ENCODE data around the gene PIK3AP1.
"Not testable (repeated sequence)": the region's sequence is repeated elsewhere in the genome, so short reads cannot be mapped to it uniquely, and the experiment has no call there.

Gene PIK3AP1

DNA sequence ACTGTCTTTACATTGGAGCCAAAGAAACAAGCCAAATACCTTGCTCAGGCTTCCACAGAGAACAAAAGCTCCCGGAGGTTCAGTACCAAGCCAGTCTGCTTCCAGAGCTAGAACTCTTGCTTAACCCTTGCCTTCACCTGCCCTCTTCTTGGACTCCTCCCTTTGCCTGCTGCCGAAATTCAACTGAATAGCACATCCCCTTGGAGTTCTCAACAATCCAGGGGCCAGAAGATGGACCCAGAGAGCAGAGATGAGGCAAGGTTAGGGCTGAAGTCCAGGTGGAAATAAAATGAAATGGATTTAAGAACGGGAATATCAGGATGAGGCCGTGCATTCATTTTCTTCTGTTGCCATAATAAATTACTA is 876 bp upstream of the PIK3AP1 start:
- no peak for DNase-seq

DNA sequence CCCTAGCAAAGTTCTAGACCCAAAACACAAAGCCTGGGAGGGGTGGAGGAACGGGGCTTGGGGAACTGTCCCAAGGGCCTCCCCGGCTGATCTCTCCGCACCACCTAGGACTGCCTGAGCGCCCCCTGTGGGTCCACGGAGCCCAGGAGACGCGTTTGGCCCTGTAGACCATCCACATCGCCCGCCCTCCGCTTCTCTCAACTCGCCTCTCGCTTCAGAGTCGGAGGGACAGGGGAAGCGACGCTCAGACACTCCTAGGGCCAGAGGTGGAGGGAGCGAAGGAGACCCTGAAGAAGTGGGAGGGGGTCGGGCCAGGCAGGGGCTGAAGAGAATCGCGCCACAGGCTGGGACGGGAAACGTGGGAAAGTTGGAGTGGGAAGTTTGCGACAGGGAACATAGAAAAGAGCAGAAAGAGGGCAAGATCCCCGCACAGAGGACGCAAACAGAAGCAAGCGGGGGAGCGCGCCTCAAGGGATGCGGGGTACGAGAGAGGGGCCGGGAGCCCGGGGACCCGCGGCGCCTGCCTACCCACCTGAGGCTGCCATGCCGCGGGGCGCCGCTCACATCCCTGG is 378 bp downstream of the PIK3AP1 start:
- peak in 1 of 2 experiments; percentile 11 for DNase-seq

GRCh38 chr10:96719200-96719599 is 1.1 kb downstream of the PIK3AP1 start:
- peak in 1 of 2 experiments; percentile 21 for DNase-seq

DNA sequence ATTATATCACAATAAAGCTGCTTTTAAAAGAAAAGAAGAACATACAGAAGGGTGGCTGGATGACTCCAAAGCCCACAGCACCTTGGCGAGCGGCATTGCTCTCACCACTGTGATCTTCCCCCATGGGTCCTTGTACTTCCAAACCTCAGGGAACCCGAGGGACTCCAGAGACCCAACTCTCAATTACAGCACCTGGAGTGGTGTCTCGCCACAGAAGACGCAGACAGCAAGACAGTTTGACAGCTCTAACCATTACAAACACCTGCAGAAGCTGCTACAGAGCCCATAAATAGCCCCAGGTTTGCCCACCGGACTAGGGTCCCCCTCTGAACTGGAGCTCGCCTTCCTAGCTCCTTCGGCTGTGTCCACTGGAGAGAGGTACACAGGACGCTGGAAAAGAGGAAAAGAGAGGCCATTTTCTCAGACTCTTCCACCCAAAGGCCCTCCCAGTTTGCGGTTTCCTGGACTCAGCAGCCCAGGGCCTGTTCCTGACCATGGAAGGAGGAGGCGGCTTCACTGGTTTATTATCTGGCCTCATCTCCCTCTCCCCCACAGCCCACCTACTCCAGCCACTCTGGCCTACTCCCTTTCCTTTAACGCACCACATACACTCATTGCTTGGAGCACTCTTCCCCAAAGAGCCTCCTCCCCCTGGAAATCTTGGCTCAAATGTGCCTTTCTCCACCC is 1.9 kb downstream of the PIK3AP1 start:
- no peak for DNase-seq

- DNase-seq, result no peak
Observed at GRCh38 chr10:96716390-96716789, 3.9 kb downstream of the PIK3AP1 start.

DNA sequence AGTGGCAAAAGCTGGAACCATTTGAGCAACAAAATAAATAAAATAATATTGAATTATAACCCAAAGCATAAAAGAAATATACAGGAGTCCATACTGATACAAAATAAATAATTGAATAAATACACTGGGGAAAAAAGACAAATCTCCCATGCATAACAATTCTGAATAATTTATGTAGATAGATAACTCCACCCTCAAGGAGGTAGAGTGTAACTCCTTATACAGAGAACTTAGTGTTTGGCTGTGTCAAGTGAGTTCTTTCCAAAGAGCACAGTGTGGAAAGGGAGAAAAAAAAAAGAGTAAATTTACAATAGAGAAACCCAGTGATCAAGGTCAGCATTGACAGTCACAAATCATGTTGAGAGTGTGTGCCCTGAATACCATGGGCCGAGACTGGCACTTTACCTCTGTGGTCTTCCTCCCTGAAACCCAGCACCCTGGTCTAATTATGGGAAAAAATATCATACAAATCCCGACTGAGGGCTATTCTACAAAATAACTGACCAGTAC is 5.5 kb downstream of the PIK3AP1 start:
- DNase-seq, result no peak

DNA sequence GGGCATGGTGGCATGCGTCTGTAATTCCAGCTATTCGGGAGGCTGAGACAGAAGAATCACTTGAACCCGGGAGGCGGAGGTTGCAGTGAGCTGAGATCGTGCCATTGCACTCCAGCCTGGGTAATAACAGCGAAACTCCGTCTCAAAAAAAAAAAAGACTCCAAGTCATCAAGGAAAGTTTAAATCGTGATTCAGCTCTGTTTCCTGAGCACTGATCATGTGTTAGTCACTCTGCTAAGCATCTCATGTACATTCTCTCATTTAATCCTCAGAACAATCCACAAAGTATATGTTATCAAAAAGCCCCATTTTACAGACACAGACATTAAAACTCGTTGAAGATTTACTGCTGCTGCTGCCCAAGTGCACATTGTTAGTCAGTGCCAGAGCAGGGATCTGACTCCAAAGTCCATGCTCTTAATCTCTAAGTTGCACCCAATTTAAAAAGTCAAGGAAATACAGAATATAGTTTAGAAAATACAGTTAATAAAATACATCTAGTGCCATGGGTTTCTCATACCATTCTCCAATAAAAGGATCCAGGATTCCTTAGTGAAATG is 6.2 kb downstream of the PIK3AP1 start:
- no peak for DNase-seq

- no peak for DNase-seq
Observed at GRCh38 chr10:96712662-96713271, 7.5 kb downstream of the PIK3AP1 start.

DNA sequence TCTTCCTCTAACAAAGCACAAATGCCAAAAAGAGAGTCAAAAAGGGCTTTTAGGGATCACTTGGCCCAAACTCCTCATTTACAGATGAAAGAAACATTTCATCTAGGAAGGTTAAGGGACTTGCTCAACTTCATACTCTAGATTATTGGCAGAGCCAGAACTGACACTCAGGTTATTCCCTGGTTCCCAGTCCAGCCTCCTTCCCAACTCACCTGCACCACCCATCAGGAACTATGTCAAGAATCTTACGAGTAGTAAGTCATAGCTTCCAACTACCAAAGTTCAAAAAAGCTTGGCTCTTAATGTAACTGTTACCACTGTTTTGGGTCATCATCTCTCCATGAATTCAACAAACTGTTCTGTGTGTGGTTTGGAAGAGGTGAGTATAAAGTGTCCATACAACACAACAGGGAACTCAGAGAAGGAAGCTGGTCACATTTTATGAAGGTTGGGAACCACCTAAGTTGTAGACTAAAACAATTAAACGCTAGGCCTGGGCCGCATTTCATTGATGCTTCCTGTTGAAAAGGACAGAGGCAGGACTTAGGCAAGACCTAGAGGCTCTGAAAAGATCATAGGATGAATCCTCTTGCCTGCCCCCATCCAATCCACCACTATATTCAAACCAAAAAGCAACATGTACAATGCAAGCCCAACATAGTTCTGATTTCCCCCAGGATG is 9.1 kb downstream of the PIK3AP1 start:
- DNase-seq, result no peak

GRCh38 chr10:96709525-96709924 is 10.8 kb downstream of the PIK3AP1 start:
- no peak for DNase-seq

GRCh38 chr10:96708996-96709395 is 11.3 kb downstream of the PIK3AP1 start:
- DNase-seq, result no peak

DNA sequence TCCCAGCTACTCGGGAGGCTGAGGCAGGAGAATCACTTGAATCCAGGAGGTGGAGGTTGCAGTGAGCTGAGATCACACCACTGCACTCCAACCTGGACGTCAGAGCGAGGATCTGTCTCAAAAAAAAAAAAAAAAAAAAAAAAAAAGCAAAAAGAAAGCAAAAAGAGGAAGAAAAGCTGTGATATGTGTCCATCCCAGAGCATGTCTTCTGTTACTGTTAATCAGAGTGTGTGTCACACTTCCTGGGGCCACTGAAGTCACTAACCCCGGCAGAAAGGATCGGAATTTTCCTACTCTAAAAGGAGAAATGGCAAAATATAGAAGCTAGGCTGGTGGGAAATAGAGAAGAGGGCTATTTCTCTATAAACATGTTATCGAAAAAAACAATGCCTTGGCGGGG is 11.9 kb downstream of the PIK3AP1 start:
- DNase-seq, result no peak

- no peak for DNase-seq
Observed at GRCh38 chr10:96706331-96706853, 13.9 kb downstream of the PIK3AP1 start.

GRCh38 chr10:96705134-96705533 is 15.2 kb downstream of the PIK3AP1 start:
- no peak for DNase-seq

DNA sequence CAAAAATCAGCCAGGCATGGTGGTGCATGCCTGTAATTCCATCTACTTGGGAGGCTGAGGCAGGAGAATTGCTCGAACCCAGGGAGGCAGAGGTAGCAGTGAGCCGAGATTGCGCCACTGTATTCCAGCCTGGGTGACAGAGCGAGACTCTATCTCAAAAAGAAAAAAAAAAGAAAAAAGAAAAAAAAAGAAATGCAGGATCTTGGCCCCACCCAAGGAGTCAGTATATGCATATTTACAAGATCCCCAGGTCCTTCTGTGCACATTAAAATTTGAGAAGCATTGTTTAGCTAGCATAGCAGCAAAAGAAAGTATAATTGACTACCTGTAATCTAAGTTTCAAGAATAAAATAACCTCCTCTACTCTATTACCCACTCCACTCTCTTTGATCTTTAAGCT is 15.8 kb downstream of the PIK3AP1 start:
- no peak for DNase-seq

GRCh38 chr10:96703358-96703757 is 17.0 kb downstream of the PIK3AP1 start:
- DNase-seq, result no peak

DNA sequence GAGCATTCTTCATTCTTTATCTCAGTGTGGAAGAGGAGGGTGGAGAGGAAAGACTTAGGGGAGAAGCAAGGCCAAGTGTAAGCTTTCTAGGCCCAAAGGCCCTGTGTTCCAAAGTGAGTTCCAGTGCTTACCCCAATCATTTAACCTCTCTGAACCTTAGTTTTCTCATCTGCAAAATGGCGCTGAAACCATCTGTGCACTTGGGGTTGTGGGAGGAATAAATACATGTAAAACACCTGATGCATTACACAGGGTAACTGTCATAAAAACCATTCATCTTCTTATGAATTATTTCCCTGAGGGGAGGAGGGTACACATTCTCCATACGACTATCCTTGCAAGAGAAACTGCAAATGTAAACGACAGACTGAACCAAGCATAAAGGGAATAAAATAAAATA is 19.0 kb downstream of the PIK3AP1 start:
- DNase-seq, result no peak

- DNase-seq, result no peak
Observed at GRCh38 chr10:96700374-96701099, 19.8 kb downstream of the PIK3AP1 start.

DNA sequence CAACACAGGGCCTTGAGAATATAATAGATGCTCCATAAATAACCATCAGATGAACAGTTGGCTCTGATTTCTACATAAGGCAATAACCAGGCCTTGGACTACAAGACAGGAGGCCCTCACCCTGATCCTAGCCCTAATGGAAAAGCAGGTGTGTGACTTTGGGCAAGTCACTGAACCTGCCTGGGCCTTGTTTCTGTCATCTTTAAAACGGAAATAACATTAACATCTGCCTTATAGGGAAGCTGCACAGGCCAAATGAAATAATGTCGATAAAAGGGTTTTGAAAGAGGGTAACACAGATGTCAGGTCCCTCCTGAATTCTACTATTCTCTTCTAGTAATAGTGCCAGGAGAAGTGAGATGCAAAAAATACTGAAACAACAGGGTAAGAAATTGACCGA is 20.7 kb downstream of the PIK3AP1 start:
- no peak for DNase-seq

DNA sequence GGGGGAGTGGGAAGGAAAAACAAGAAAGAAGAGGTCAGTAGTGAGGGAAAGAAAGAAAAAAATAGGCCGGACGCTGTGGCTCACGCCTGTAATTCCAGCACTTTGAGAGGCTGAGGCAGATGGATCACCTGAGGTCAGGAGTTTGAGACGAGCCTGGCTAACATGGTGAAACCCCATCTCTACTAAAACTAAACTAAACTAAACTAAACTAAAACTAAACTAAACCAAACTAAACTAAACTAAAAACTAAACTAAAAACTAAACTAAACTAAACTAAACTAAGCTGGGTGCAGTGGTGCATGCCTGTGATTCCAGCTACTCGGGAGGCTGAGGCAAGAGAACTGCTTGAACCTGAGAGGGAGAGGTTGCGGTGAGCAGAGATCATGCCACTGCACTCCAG is 22.0 kb downstream of the PIK3AP1 start:
- DNase-seq, result not testable (repeated sequence)

- DNase-seq, result no peak
Observed at GRCh38 chr10:96697438-96697837, 22.9 kb downstream of the PIK3AP1 start.

DNA sequence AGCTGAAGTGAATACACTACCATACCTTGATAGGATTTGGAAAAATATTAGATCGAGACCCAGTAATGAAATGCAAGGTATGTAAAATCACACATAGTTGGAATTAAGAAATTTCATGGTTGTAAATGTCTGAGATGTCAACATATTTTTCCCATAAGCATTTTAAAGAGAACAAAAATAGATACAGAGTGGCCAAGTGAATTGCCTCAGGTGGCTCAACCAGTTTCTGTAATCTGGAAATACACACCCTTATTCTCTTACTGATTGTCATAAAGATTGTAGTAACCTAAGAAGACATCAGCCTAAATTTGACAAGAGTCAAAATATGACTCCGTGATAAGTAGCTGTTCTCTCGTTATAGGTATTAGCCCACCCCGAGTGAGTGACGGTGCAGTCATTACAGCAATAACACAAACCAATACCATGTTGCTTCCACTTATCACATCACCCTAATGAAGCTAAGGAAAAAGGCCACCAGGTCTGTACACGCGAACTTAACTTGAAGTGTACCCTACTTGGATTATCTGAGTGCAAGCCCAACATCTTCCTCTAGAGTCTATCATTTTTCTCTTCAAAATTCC is 23.4 kb downstream of the PIK3AP1 start:
- DNase-seq, result no peak

Data from NCI-H2081 (cell line).